ENCODE measurements around the gene LIMD2. TPM values are rescaled to one million over a fixed set of nuclear protein-coding genes. Genes with fewer than 3 reads are reported as not detected.

LIMD2 gene
- total and polyA plus RNA-seq, 2 donors (not counting 1 experiment from before 2014, with no cell fraction given): 2.9 to 3.1 TPM

- Histone ChIP-seq H3K9me3 (ENCODE audit: control insufficient read depth, insufficient read depth, low read depth, low read length) (no peaks in the 10 kb centered on the region), H3K4me3 (replicated peaks in 1 of 4; ENCODE audit: control extremely low read depth in 1 of 4, insufficient read depth in 1 of 4, low read depth in 3 of 4, low read length in 4 of 4) (no peak overlapping the region), H2AFZ (ENCODE audit: low read length) (no peak overlapping the region), H3K27me3 (ENCODE audit: control insufficient read depth, insufficient read depth, low read length) (no peaks in the 10 kb centered on the region), H3K36me3 (ENCODE audit: control insufficient read depth, insufficient read depth, low read length) (no peaks in the 10 kb centered on the region), H3K79me2 (ENCODE audit: control insufficient read depth, insufficient read depth, low read length) (no peaks in the 10 kb centered on the region), H3K4me1 (ENCODE audit: control insufficient read depth, extremely low read depth, insufficient read depth, low read length) (no peaks in the 10 kb centered on the region), H3K27ac (ENCODE audit: insufficient read depth, low read length) (no peak overlapping the region), H3K9ac (ENCODE audit: insufficient read depth, low read length) (no peak overlapping the region), H4K20me1 (ENCODE audit: control insufficient read depth, extremely low read depth, insufficient read depth, low read length) (no peaks in the 10 kb centered on the region), H3K4me2 (ENCODE audit: extremely low read depth, insufficient read depth, low read length) (no peak overlapping the region)
- DNase-seq (ENCODE audit: low read depth in 2 of 2): peak in 1 of 2 donors; percentile 16
- no peak for TF ChIP-seq EZH2 (IDR thresholded peaks at IDR 0.05; ENCODE audit: low read length, missing control alignments)
- TF ChIP-seq, protein P1, sequence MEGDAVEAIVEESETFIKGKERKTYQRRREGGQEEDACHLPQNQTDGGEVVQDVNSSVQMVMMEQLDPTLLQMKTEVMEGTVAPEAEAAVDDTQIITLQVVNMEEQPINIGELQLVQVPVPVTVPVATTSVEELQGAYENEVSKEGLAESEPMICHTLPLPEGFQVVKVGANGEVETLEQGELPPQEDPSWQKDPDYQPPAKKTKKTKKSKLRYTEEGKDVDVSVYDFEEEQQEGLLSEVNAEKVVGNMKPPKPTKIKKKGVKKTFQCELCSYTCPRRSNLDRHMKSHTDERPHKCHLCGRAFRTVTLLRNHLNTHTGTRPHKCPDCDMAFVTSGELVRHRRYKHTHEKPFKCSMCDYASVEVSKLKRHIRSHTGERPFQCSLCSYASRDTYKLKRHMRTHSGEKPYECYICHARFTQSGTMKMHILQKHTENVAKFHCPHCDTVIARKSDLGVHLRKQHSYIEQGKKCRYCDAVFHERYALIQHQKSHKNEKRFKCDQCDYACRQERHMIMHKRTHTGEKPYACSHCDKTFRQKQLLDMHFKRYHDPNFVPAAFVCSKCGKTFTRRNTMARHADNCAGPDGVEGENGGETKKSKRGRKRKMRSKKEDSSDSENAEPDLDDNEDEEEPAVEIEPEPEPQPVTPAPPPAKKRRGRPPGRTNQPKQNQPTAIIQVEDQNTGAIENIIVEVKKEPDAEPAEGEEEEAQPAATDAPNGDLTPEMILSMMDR (conservative IDR thresholded peaks at IDR 0.05 in 1 of 2, IDR thresholded peaks at IDR 0.05 in 1 of 2; ENCODE audit: low read depth in 1 of 2, low read length in 2 of 2): no peak
Observed at GRCh38 chr17:63653050-63653449, 46.9 kb downstream of the LIMD2 start.

DNA sequence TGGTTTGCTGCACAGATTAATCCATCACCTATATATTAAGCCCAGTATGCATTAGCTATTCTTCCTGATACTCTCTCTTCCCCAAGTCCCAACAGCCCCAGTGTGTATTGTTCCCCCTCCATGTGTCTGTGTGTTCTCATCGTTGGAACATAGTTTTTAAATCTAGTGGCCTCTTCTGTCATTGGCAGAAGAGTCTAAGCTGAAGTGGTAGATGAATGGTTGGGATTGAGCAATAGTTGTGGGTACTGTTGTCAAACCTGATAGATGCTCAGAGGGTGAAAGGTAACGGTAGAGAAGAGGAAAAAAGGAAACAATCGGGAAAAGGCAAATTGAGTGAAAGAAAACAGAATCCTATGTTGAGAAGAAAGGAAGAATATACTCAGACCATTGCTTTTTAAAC, 47.8 kb downstream of the LIMD2 start:
- Histone ChIP-seq H4K20me1 (ENCODE audit: control insufficient read depth, extremely low read depth, insufficient read depth, low read length) (no peaks in the 10 kb centered on the region), H3K4me2 (ENCODE audit: extremely low read depth, insufficient read depth, low read length) (no peak overlapping the region), H3K79me2 (ENCODE audit: control insufficient read depth, insufficient read depth, low read length) (no peaks in the 10 kb centered on the region), H3K4me3 (replicated peaks in 1 of 4; ENCODE audit: control extremely low read depth in 1 of 4, insufficient read depth in 1 of 4, low read depth in 3 of 4, low read length in 4 of 4) (no peak overlapping the region), H3K4me1 (ENCODE audit: control insufficient read depth, extremely low read depth, insufficient read depth, low read length) (no peaks in the 10 kb centered on the region), H3K9ac (ENCODE audit: insufficient read depth, low read length) (no peak overlapping the region), H2AFZ (ENCODE audit: low read length) (no peak overlapping the region), H3K27me3 (ENCODE audit: control insufficient read depth, insufficient read depth, low read length) (no peaks in the 10 kb centered on the region), H3K36me3 (ENCODE audit: control insufficient read depth, insufficient read depth, low read length) (no peaks in the 10 kb centered on the region), H3K9me3 (ENCODE audit: control insufficient read depth, insufficient read depth, low read depth, low read length) (no peaks in the 10 kb centered on the region), H3K27ac (ENCODE audit: insufficient read depth, low read length) (no peak overlapping the region)
- peak; percentile 19 to 34 for DNase-seq (ENCODE audit: low read depth in 2 of 2)
- TF ChIP-seq, protein P1 (conservative IDR thresholded peaks at IDR 0.05 in 1 of 2, IDR thresholded peaks at IDR 0.05 in 1 of 2; ENCODE audit: low read depth in 1 of 2, low read length in 2 of 2): no peak
- no peak for TF ChIP-seq EZH2 (IDR thresholded peaks at IDR 0.05; ENCODE audit: low read length, missing control alignments)

GRCh38 chr17:63649813-63650212, 50.1 kb downstream of the LIMD2 start:
- H3K4me1 ChIP-seq (ENCODE audit: control insufficient read depth, extremely low read depth, insufficient read depth, low read length): no peaks in the 10 kb centered on the region
- H3K9me3 ChIP-seq (ENCODE audit: control insufficient read depth, insufficient read depth, low read depth, low read length): no peaks in the 10 kb centered on the region
- no peaks in the 10 kb centered on the region for H3K36me3 ChIP-seq (ENCODE audit: control insufficient read depth, insufficient read depth, low read length)
- no peak overlapping the region for H3K9ac ChIP-seq (ENCODE audit: insufficient read depth, low read length)
- no peak overlapping the region for H3K4me3 ChIP-seq (replicated peaks in 1 of 4; ENCODE audit: control extremely low read depth in 1 of 4, insufficient read depth in 1 of 4, low read depth in 3 of 4, low read length in 4 of 4)
- no peaks in the 10 kb centered on the region for H3K79me2 ChIP-seq (ENCODE audit: control insufficient read depth, insufficient read depth, low read length)
- no peak for DNase-seq (ENCODE audit: low read depth in 2 of 2)
- H4K20me1 ChIP-seq (ENCODE audit: control insufficient read depth, extremely low read depth, insufficient read depth, low read length): no peaks in the 10 kb centered on the region
- H2AFZ ChIP-seq (ENCODE audit: low read length): no peak overlapping the region
- no peak overlapping the region for H3K4me2 ChIP-seq (ENCODE audit: extremely low read depth, insufficient read depth, low read length)
- no peak overlapping the region for H3K27ac ChIP-seq (ENCODE audit: insufficient read depth, low read length)
- TF ChIP-seq EZH2 (IDR thresholded peaks at IDR 0.05; ENCODE audit: low read length, missing control alignments): no peak
- TF ChIP-seq, protein P1 (conservative IDR thresholded peaks at IDR 0.05 in 1 of 2, IDR thresholded peaks at IDR 0.05 in 1 of 2; ENCODE audit: low read depth in 1 of 2, low read length in 2 of 2): no peak
- H3K27me3 ChIP-seq (ENCODE audit: control insufficient read depth, insufficient read depth, low read length): no peaks in the 10 kb centered on the region

Measured in fibroblast of lung (primary cell).